ENCODE data around the gene LBH.

Gene LBH

DNA sequence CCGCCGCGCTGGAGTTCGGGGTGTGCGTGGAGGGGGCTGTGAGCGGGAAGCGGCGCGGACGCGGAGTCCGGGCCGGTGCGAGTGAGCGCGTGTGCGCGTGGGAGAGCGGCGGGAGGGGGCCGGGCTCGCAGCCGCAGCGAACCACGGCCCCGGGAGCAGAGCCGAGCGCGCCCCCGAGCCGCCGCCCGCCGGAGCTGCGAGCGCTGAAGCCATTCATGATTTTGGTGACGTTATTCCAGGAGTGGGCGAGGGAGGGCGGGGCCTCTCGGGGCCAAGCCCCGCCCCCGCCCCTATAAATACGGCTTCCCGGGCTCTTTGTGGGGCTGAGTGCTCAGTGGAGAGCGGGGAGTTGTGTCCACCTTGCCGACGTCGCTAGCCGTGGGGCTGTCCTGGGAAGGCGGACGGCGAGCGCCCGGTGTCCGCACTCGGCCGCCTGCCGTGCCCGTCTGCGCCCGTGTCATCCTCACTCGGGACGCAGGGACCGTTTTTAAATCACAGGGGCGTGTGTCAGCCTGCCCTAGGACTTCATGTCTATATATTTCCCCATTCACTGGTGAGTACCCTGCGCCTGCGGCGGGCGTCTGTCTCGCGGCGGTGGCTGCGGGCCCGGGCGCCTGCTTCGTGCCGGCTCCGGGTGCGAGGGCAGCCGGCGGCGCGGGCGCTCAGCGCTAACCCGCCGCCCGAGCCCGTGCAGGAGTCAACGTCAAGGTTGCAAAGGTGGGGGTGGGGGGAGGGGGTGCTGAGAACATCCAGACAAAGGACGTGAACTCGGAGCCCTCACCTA is at the start of gene LBH:
Gene LBH (plus strand): TSS at position 323 of the 784 bp plus-strand sequence. CDS start 205 bp downstream, at position 528.
- Histone ChIP-seq H3K9ac (ENCODE audit: low read length) (peak within 1 kb of the TSS; percentile 71), H3K4me3 (ENCODE audit: low read length) (peak within 1 kb of the TSS; percentile 86), H3K79me2 (ENCODE audit: low read length) (no peaks in the 10 kb centered on the region), H3K36me3 (replicated peaks; ENCODE audit: low read depth, low read length) (peaks cover 12% of the 10 kb centered on the region), H3K27me3 (ENCODE audit: low read depth, low read length) (peaks cover 55% of the 10 kb centered on the region), H3K4me2 (ENCODE audit: low read length) (peak within 1 kb of the TSS; percentile 97), H2AFZ (ENCODE audit: low read depth, low read length) (peak within 1 kb of the TSS; percentile 78), H4K20me1 (ENCODE audit: insufficient read depth, low read length) (no peaks in the 10 kb centered on the region; the same call in 1 of the 2 replicates), H3K4me1 (ENCODE audit: low read length) (peaks cover 44% of the 10 kb centered on the region), H3K9me3 (ENCODE audit: insufficient read depth, low read length) (peaks cover 5% of the 10 kb centered on the region; the same call in 1 of the 2 replicates), H3K27ac (ENCODE audit: low read length) (no peak within 1 kb of the TSS)
- TF ChIP-seq EZH2phosphoT487 (IDR thresholded peaks at IDR 0.05; ENCODE audit: low read depth), result no peak
- TF ChIP-seq CTCF (IDR thresholded peaks at IDR 0.05; ENCODE audit: low read depth, low read length), result no peak

GRCh38 chr2:30184035-30184434 is 47.3 kb upstream of the LBH start:
- Histone ChIP-seq H3K4me2 (ENCODE audit: low read length) (no peak overlapping the region), H3K9me3 (ENCODE audit: insufficient read depth, low read length) (no peaks in the 10 kb centered on the region), H3K27ac (ENCODE audit: low read length) (no peak overlapping the region), H3K79me2 (ENCODE audit: low read length) (no peaks in the 10 kb centered on the region), H3K36me3 (replicated peaks; ENCODE audit: low read depth, low read length) (no peaks in the 10 kb centered on the region), H3K4me3 (ENCODE audit: low read length) (no peak overlapping the region), H2AFZ (ENCODE audit: low read depth, low read length) (no peak overlapping the region), H3K27me3 (ENCODE audit: low read depth, low read length) (peaks cover 20% of the 10 kb centered on the region), H3K4me1 (ENCODE audit: low read length) (peaks cover 6% of the 10 kb centered on the region), H4K20me1 (ENCODE audit: insufficient read depth, low read length) (no peaks in the 10 kb centered on the region), H3K9ac (ENCODE audit: low read length) (no peak overlapping the region)
- TF ChIP-seq CTCF (IDR thresholded peaks at IDR 0.05; ENCODE audit: low read depth, low read length), result no peak
- TF ChIP-seq EZH2phosphoT487 (IDR thresholded peaks at IDR 0.05; ENCODE audit: low read depth), result no peak

GRCh38 chr2:30185178-30185577 is 46.2 kb upstream of the LBH start:
- no peak overlapping the region for H3K4me2 ChIP-seq (ENCODE audit: low read length)
- H3K4me1 ChIP-seq (ENCODE audit: low read length), result peaks cover 6% of the 10 kb centered on the region
- no peaks in the 10 kb centered on the region for H3K9me3 ChIP-seq (ENCODE audit: insufficient read depth, low read length)
- H3K27ac ChIP-seq (ENCODE audit: low read length), result no peak overlapping the region
- H4K20me1 ChIP-seq (ENCODE audit: insufficient read depth, low read length), result no peaks in the 10 kb centered on the region
- H3K27me3 ChIP-seq (ENCODE audit: low read depth, low read length), result peaks cover 15% of the 10 kb centered on the region
- H3K79me2 ChIP-seq (ENCODE audit: low read length), result no peaks in the 10 kb centered on the region
- TF ChIP-seq EZH2phosphoT487 (IDR thresholded peaks at IDR 0.05; ENCODE audit: low read depth), result no peak
- TF ChIP-seq CTCF (IDR thresholded peaks at IDR 0.05; ENCODE audit: low read depth, low read length), result no peak
- H3K4me3 ChIP-seq (ENCODE audit: low read length), result no peak overlapping the region
- H2AFZ ChIP-seq (ENCODE audit: low read depth, low read length), result no peak overlapping the region
- H3K36me3 ChIP-seq (replicated peaks; ENCODE audit: low read depth, low read length), result no peaks in the 10 kb centered on the region
- no peak overlapping the region for H3K9ac ChIP-seq (ENCODE audit: low read length)

- Histone ChIP-seq H3K9ac (ENCODE audit: low read length) (no peak overlapping the region), H3K79me2 (ENCODE audit: low read length) (no peaks in the 10 kb centered on the region), H3K27ac (ENCODE audit: low read length) (no peak overlapping the region), H3K9me3 (ENCODE audit: insufficient read depth, low read length) (no peaks in the 10 kb centered on the region), H3K4me1 (ENCODE audit: low read length) (peaks cover 12% of the 10 kb centered on the region), H2AFZ (ENCODE audit: low read depth, low read length) (no peak overlapping the region), H3K4me3 (ENCODE audit: low read length) (no peak overlapping the region), H3K27me3 (ENCODE audit: low read depth, low read length) (peaks cover 18% of the 10 kb centered on the region), H3K4me2 (ENCODE audit: low read length) (no peak overlapping the region), H3K36me3 (replicated peaks; ENCODE audit: low read depth, low read length) (no peaks in the 10 kb centered on the region), H4K20me1 (ENCODE audit: insufficient read depth, low read length) (no peaks in the 10 kb centered on the region)
- TF ChIP-seq EZH2phosphoT487 (IDR thresholded peaks at IDR 0.05; ENCODE audit: low read depth), result no peak
- TF ChIP-seq CTCF (IDR thresholded peaks at IDR 0.05; ENCODE audit: low read depth, low read length), result no peak
Observed at GRCh38 chr2:30188292-30188691, 43.0 kb upstream of the LBH start.

Data from OCI-LY3 (cell line).